ENCODE measurements around the gene CABLES2. TPM values are rescaled to one million over a fixed set of nuclear protein-coding genes. Genes with fewer than 3 reads are reported as not detected.

The CABLES2 gene
- total and polyA plus RNA-seq, 3 donors from 2014 or later, result 51.0 to 83.0 (median 58.6) TPM

DNA sequence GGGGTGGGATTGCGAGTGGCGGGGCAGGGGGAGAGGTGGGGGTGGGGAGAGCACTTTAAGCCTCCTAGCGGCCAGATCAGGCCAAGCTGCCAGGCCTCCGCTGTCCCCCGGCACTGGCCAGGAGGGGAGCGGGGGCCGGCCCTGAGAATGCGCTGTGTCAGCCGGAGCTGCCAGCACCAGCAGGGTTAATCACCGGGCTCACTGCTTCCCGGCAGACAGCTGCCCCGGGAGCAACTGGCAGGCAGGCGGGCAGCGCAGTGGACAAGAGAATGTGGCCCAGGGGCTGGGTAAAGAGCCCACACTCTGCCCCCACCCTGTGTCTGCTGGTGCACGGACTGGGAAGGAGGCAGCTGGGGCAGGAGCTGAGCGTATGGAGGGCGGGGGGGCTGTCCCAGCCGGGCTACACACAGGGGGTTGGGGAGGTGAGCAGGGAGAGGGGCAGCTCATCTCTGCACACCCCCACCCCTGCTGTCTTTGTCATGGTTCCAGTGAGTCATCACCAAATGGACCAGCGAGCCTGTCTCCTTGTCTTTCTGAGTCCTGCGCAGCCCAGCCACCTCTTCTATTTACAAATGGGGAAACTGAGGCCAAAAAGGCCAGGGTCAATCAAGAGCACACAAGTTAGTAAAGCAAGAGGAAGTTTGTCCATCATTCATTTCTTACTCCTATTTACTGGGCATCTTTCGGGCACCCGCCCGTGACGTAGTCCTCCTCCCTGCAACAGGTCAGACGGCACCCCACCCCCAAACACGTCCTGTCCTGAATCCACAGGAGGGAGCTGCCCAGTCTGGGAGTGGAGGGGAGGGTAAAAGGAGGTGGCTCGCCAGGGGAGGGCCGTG is 37.9 kb downstream of the CABLES2 start:
- H3K27ac ChIP-seq, result no peak overlapping the region

DNA sequence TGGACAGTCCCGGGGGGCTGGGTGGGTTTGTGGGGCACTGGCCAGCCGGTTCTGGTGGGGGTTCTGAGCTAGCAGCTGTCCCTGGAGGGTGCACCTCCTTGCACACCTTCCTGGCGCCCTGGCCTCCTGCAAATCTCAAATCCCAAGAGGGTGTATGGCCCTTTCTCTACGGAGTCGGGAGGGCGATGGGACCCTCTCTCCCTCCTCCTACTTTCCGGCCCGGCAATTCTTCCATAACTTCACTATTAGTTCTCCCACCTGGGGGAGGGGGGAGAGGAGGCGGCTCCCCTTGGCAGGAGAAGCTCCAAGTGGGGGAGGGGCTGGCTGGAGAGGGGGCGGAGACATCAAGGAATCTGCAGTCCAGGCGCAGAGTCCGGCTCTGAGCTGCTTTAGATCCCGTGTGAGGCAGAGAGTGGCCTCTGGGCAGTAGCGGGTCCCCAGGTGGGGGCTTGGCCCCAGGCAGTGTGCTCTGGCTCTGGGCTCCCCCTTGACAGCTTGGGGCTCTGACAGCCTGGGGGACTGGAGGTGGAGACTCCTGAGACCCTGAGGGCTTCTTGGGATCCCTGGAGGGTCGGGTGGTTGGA is 38.6 kb downstream of the CABLES2 start:
- TF ChIP-seq POLR2A (IDR thresholded peaks at IDR 0.05), result no peak
- TF ChIP-seq, protein P1, sequence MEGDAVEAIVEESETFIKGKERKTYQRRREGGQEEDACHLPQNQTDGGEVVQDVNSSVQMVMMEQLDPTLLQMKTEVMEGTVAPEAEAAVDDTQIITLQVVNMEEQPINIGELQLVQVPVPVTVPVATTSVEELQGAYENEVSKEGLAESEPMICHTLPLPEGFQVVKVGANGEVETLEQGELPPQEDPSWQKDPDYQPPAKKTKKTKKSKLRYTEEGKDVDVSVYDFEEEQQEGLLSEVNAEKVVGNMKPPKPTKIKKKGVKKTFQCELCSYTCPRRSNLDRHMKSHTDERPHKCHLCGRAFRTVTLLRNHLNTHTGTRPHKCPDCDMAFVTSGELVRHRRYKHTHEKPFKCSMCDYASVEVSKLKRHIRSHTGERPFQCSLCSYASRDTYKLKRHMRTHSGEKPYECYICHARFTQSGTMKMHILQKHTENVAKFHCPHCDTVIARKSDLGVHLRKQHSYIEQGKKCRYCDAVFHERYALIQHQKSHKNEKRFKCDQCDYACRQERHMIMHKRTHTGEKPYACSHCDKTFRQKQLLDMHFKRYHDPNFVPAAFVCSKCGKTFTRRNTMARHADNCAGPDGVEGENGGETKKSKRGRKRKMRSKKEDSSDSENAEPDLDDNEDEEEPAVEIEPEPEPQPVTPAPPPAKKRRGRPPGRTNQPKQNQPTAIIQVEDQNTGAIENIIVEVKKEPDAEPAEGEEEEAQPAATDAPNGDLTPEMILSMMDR (IDR thresholded peaks at IDR 0.05), result no peak
- DNase-seq, result no peak
- H3K27ac ChIP-seq, result no peak overlapping the region
- H3K9me3 ChIP-seq, result no peaks in the 10 kb centered on the region
- peaks cover 69% of the 10 kb centered on the region for H3K4me1 ChIP-seq
- H3K36me3 ChIP-seq (ENCODE audit: low read depth, missing control alignments), result no peaks in the 10 kb centered on the region
- H3K27me3 ChIP-seq, result no peaks in the 10 kb centered on the region
- 4 to 21% methylated on average over 5 to 14 of the region's 15 CpGs for WGBS, 2 donors
- intact Hi-C loops (cut with DNase I; ENCODE audit: low total_unique reads), result no loop called here
- H3K4me3 ChIP-seq, result no peak overlapping the region

More for the DNA sequence above, 37.9 kb downstream of the CABLES2 start:
- no peak for TF ChIP-seq POLR2A (IDR thresholded peaks at IDR 0.05)
- TF ChIP-seq, protein P1 (IDR thresholded peaks at IDR 0.05), result peak in 1 of 3 experiments; percentile 42
- Histone ChIP-seq H3K27me3 (no peaks in the 10 kb centered on the region), H3K9me3 (no peaks in the 10 kb centered on the region), H3K4me3 (no peak overlapping the region), H3K4me1 (peaks cover 67% of the 10 kb centered on the region), H3K36me3 (ENCODE audit: low read depth, missing control alignments) (no peaks in the 10 kb centered on the region)
- WGBS, 2 donors, result 49 to 67% methylated on average over 11 to 25 of the region's 28 CpGs
- no peak for DNase-seq
- intact Hi-C loops (cut with DNase I; ENCODE audit: low total_unique reads), result no loop called here

DNA sequence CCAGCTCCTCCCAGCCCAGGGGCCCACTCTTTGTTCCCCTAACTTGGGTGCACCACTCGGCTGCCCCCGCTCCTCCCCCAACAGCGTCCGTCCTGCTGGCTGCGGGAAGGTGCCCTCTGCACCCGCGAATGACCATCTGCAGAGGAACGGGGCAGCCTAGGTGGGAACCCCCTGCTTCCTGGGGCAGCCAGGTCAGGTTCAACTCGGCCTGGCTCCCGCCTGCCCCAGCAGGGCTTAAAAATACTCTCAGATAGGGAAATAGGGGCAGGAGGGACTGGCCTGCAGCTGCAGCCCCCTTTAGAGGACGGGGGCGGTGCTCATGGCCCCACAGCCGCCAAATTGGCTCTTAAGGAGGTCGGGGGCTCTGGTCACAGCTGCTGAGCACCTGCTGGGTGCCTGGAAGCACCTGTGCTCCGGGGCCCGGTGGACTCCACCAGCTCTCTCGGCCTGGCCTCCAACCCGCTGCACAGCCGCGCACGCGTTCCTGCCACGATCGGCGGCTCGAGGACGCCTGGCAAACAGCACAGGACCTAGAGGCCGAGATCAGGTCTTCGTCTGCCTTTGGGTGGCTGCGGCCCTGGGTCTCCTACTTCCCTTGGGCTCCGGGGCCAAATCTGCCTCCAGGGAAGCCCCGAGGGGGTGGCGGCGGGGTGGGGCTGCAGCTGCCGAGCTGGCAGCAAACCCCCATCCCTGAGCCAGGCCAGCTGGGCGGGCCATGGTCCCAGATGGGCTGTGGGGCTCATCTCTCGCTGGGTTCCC is 39.3 kb downstream of the CABLES2 start:
- DNase-seq, result peak; percentile 71
- Histone ChIP-seq H3K4me3 (peak overlapping the region; percentile 38 to 58), H3K27me3 (no peaks in the 10 kb centered on the region), H3K27ac (peak overlapping the region in 1 of 2 donors; percentile 80), H3K36me3 (ENCODE audit: low read depth, missing control alignments) (no peaks in the 10 kb centered on the region), H3K4me1 (peaks cover 69% of the 10 kb centered on the region), H3K9me3 (no peaks in the 10 kb centered on the region)
- intact Hi-C loops (cut with DNase I; ENCODE audit: low total_unique reads), result no loop called here
- no peak for TF ChIP-seq POLR2A (IDR thresholded peaks at IDR 0.05)
- TF ChIP-seq, protein P1 (IDR thresholded peaks at IDR 0.05), result no peak
- WGBS, 2 donors, result 2 to 6% methylated on average over 17 to 37 of the region's 37 CpGs

DNA sequence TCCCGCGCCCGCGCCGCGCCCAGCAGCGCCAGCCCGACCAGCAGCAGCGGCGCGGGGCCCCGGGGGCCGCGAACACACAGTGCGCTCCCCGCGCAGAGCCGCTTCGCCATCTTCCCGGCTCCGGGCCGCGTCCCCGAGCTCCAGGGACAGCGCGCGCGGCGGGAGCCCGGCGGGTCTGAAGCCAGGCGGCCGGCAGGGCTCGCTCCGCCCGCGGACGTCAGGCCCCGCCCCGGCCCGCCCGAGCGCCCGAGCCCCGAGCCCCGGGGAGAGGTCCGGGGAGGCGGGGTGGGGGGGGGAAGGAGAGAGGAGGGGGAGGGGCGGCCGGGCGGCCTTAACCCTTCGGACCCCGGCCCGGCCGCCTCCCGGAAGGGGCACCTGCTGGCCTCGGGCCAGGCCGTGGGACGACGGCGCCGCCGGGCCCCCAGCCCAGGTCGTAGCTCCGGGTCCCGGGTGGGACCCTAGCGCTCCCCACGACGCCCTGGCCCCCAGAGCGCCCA is 39.9 kb downstream of the CABLES2 start, which contains the start of gene LAMA5:
LAMA5 (minus strand) TSS at position 177 of the 497 bp plus-strand sequence; CDS start at position 110, 67 bp downstream.
- peak within 1 kb of the TSS; percentile 58 to 84 for H3K4me3 ChIP-seq
- TF ChIP-seq, protein P1 (IDR thresholded peaks at IDR 0.05), result no peak
- TF ChIP-seq POLR2A (IDR thresholded peaks at IDR 0.05), result no peak
- H3K36me3 ChIP-seq (ENCODE audit: low read depth, missing control alignments), result no peaks in the 10 kb centered on the region
- H3K4me1 ChIP-seq, result peaks cover 65% of the 10 kb centered on the region
- intact Hi-C loops (cut with DNase I; ENCODE audit: low total_unique reads), result no loop called here
- H3K27ac ChIP-seq, result peak within 1 kb of the TSS; percentile 80
- WGBS, 2 donors, result 4% methylated on average over 7 of the region's 70 CpGs; no CpG with 5 or more reads in 1 of the 2 donors
- no peak for DNase-seq
- no peaks in the 10 kb centered on the region for H3K9me3 ChIP-seq
- no peaks in the 10 kb centered on the region for H3K27me3 ChIP-seq

Measured in testis (tissue), 3 donors.